Sigmoid colon (tissue), 3 donors: Measurements from ENCODE around the gene PCNT.

Experiments used
- CTCF ChIP-seq, 4 experiments: fragments of 450-650 bp in 3 of 4; fragments of 200-600 bp in 1 of 4; IDR thresholded peaks; one replicate each; pipeline ENCODE4 v1.5.1; 2016 to 2019; ENCODE audit warnings: antibody characterized with exemption in 4 of 4, mild to moderate bottlenecking in 3 of 4, moderate library complexity in 2 of 4
- POLR2A ChIP-seq, 2 donors: fragments of 450-650 bp; IDR thresholded peaks; one replicate each; pipeline ENCODE4 v1.6.1; 2016; ENCODE audit warnings: antibody characterized with exemption in 2 of 2, mild to moderate bottlenecking in 2 of 2, moderate library complexity in 2 of 2

GRCh38 chr21:46344219-46344915, 20.4 kb downstream of the PCNT start:
- TF ChIP-seq CTCF (IDR thresholded peaks at IDR 0.05) (no peak), POLR2A (IDR thresholded peaks at IDR 0.05) (no peak)
